Measurements from ENCODE around the gene ST6GAL1.
A peak's percentile ranks its signal among the peaks of the same experiment; 100 is the strongest.

ST6GAL1 gene

DNA sequence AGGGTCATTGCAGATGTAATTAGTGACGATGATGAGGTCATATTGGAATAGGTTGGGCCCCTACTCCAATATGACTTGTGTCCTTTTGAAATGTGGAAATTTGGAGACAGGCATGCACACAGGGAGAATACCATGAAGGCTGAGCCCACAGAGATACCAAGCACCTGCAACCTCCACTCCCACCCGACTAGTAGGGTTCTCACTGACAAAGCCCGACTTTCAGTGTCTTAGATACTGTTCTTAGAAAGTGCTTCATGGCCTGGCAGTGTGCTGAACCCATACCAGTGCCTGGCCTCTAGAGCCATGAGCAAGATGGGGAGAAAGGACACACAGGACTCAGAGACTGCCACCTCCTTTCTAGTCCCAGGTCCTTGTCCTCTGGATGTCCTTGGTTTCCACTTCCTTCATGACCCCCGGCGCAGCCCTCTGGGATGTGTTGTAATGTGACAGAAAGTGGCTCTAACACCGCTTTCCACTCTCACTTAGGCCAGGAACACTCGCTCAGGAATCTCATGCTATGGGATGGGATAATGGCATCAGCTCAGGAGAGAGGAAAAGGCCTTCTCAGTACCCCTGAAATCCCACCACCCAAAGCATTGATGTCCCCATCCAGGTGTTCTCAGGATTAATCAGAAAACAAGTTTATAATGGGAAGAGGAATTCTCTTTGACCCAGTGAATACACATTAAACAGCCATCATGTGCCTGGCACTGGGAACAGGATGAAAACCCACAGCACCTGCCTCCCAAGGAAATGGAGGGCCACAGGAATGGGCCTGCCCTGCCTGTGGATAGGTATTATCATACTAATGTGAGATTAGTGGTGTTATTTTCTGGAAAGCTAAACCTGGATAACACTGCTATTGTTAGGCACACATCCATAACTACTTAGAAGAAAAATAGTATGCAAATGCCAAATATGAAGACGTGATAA lies 149.0 kb downstream of the ST6GAL1 start:
- H3K4me1 Mint-ChIP-seq: no peaks in the 10 kb centered on the region
- no peak for DNase-seq (ENCODE audit: low spot score in 2 of 2)
- H3K27me3 Mint-ChIP-seq: no peaks in the 10 kb centered on the region
- H3K36me3 Mint-ChIP-seq (ENCODE audit: insufficient read depth): peaks cover 39% of the 10 kb centered on the region
- H3K27ac Mint-ChIP-seq (ENCODE audit: low read depth): no peak overlapping the region
- ATAC-seq (replicated peaks; ENCODE audit: extremely low read depth, poor library complexity, severe bottlenecking): no peak
- no peak overlapping the region for H3K4me3 Mint-ChIP-seq
- H3K9me3 Mint-ChIP-seq: no peaks in the 10 kb centered on the region

DNA sequence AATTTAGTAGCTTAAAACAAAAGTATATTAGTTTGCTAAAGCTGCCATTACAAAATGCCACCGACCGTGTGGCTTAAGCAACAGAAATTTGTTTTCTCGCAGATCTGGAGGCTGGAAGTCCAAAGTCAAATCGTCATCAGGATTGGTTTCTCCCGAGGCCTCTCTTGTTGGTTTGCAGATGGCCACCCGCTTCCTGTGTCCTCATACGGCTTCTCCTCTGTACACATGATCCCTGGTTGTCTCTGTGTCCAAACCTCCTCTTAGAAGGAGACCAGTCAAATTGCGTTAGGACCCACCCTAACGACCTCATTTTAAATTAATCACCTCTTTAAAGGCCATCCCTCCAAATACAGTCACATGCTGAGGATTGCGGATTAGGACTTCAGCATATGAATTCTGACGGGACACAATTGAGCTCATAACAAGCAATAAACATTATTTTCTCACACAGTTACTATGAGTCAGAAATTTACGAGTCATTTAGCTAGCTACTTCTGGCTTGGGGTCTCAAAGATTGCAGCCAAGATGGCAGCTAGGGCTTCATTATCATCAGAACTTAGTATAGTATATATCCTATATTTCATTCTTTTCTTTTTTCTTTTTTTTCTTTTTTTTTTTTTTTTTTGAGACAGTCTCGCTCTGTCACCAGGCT lies 150.6 kb downstream of the ST6GAL1 start:
- ATAC-seq (replicated peaks; ENCODE audit: extremely low read depth, poor library complexity, severe bottlenecking): no peak
- Mint-ChIP-seq H3K27ac (ENCODE audit: low read depth) (no peak overlapping the region), H3K4me3 (no peak overlapping the region), H3K36me3 (ENCODE audit: insufficient read depth) (peaks cover 32% of the 10 kb centered on the region), H3K9me3 (no peaks in the 10 kb centered on the region), H3K4me1 (no peaks in the 10 kb centered on the region), H3K27me3 (no peaks in the 10 kb centered on the region)
- no peak for DNase-seq (ENCODE audit: low spot score in 2 of 2)

DNA sequence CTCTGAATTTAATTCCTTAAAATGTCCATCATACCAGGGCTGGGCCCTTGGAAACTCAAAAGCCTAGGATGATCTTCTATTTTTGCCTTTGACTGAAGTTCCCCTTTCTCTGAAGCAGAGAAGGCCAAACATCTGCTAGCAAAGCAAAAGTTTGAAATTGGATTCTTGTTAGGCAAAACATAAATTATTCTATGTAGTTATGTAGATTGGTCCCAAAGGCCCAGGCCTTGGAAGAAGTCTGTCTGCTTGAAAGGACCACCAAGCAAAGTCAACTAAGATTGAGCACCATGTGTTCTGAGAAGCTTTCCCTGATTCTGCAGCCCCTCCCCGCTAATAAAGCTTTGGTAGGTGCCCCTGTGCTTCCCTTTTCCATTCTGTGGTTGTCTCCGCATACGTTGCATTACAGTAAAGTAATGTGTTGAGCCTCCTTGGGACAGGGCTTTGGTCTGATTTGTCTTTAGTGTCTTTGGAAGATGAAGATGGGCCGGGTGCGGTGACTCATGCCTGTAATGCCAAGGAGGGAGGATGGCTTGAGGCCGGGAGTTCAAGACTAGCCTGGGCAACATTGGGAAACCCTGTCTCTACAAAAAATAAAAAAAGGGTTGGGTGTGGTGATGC lies 152.5 kb downstream of the ST6GAL1 start:
- DNase-seq (ENCODE audit: low spot score in 2 of 2) (no peak), ATAC-seq (replicated peaks; ENCODE audit: extremely low read depth, poor library complexity, severe bottlenecking) (no peak)
- no peaks in the 10 kb centered on the region for H3K27me3 Mint-ChIP-seq
- no peaks in the 10 kb centered on the region for H3K4me1 Mint-ChIP-seq
- H3K36me3 Mint-ChIP-seq (ENCODE audit: insufficient read depth): peaks cover 17% of the 10 kb centered on the region
- no peak overlapping the region for H3K4me3 Mint-ChIP-seq
- H3K9me3 Mint-ChIP-seq: peaks cover 5% of the 10 kb centered on the region
- no peak overlapping the region for H3K27ac Mint-ChIP-seq (ENCODE audit: low read depth)

DNA sequence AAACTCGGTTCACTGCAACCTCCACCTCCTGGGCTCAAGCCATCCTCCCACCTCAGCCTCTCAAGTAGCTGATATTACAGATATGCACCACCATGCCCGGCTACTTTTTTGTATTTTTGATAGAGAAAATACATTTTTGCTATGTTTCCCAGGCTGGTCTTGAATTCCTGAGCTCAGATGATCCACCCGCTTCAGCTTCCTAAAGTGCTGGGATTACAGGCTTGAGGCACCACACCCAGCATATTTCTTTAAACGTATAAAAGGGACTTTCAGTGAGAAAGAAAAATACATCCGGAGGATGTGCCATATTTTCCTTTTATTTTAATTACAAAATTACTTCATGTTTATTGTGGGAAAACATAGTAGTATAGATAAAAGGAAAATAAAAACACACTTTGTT lies 153.8 kb downstream of the ST6GAL1 start:
- DNase-seq (ENCODE audit: low spot score in 2 of 2) (no peak), ATAC-seq (replicated peaks; ENCODE audit: extremely low read depth, poor library complexity, severe bottlenecking) (no peak)
- Mint-ChIP-seq H3K36me3 (ENCODE audit: insufficient read depth) (peaks cover 11% of the 10 kb centered on the region), H3K27me3 (no peaks in the 10 kb centered on the region), H3K9me3 (peaks cover 11% of the 10 kb centered on the region), H3K4me1 (no peaks in the 10 kb centered on the region), H3K27ac (ENCODE audit: low read depth) (peak overlapping the region; percentile 53), H3K4me3 (no peak overlapping the region)

DNA sequence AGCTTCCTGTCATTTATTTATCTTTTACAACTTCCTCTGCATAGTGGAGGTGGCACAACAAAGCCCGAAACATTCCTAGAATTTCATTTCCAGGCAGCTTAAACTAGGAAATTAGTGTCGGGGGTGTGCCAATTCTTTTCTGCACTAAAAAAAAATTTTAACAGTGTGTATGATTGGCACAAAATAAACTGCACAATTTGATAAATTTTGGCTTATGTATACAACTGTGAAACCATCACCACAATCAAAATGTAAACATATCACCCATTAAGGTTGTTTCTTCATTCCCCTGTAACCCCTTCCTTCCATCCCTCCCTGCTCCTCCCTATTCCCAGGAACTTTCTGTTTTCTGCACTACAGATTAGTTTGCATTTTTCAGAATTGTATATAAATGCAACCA lies 154.3 kb downstream of the ST6GAL1 start:
- Mint-ChIP-seq H3K27me3 (no peaks in the 10 kb centered on the region), H3K4me3 (no peak overlapping the region), H3K27ac (ENCODE audit: low read depth) (peak overlapping the region; percentile 53), H3K9me3 (peaks cover 11% of the 10 kb centered on the region), H3K36me3 (ENCODE audit: insufficient read depth) (peaks cover 8% of the 10 kb centered on the region), H3K4me1 (no peaks in the 10 kb centered on the region)
- DNase-seq (ENCODE audit: low spot score in 2 of 2): no peak
- ATAC-seq (replicated peaks; ENCODE audit: extremely low read depth, poor library complexity, severe bottlenecking): no peak

DNA sequence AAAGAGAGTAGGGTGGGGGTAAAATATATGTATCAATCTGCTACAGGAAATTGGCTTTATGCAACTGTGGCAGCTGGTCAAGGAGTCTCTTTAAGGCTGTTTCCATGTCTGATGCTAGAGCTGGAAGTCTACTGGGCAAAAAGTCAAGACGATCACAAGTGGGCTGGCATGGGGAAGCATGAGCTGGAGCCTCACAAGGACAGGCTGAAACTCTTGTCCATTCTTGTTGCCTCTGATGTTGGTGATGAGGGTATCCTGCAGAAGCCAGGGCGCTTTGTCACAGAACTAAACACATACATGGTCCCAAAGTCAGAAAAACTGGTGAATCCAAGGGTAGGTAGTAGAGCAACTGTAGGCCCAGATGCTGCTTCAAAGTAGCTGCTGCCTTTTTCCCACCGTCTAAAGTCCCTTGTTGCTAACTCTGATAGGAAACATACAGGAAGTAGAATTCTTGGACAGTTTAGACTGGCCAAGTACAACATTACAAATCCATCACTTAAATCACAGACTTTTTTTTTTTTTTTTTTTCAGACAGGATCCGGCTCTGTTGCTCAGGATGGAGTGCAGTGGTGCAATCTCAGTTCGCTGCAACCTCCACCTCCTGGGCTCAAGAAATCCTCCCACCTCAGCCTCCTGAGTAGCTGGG lies 154.8 kb downstream of the ST6GAL1 start:
- H3K4me3 Mint-ChIP-seq: no peak overlapping the region
- H3K36me3 Mint-ChIP-seq (ENCODE audit: insufficient read depth): peaks cover 6% of the 10 kb centered on the region
- H3K27me3 Mint-ChIP-seq: no peaks in the 10 kb centered on the region
- DNase-seq (ENCODE audit: low spot score in 2 of 2) (no peak), ATAC-seq (replicated peaks; ENCODE audit: extremely low read depth, poor library complexity, severe bottlenecking) (no peak)
- no peaks in the 10 kb centered on the region for H3K4me1 Mint-ChIP-seq
- H3K27ac Mint-ChIP-seq (ENCODE audit: low read depth): peak overlapping the region; percentile 13
- peaks cover 11% of the 10 kb centered on the region for H3K9me3 Mint-ChIP-seq

DNA sequence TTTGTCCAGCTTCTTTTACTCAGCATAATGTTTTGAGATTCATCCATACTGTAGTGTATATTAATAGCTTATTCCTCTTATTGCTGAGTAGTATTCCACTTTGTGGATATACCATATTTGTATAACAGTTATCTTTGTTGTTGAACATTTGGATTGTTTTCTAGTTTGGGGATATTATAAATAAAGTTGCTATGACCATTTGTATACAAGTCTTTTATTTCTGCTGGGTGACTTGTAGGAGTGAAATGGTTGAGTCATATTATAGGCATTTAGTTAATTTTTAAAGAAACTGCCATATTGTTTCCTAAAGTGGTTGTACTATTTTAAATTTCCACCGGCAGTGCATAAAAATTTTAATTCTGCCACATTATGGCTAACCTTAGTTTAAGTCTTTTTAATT lies 155.6 kb downstream of the ST6GAL1 start:
- ATAC-seq (replicated peaks; ENCODE audit: extremely low read depth, poor library complexity, severe bottlenecking) (no peak), DNase-seq (ENCODE audit: low spot score in 2 of 2) (no peak)
- Mint-ChIP-seq H3K27ac (ENCODE audit: low read depth) (no peak overlapping the region), H3K4me3 (no peak overlapping the region), H3K9me3 (peaks cover 11% of the 10 kb centered on the region), H3K27me3 (no peaks in the 10 kb centered on the region), H3K4me1 (no peaks in the 10 kb centered on the region), H3K36me3 (ENCODE audit: insufficient read depth) (peaks cover 6% of the 10 kb centered on the region)

DNA sequence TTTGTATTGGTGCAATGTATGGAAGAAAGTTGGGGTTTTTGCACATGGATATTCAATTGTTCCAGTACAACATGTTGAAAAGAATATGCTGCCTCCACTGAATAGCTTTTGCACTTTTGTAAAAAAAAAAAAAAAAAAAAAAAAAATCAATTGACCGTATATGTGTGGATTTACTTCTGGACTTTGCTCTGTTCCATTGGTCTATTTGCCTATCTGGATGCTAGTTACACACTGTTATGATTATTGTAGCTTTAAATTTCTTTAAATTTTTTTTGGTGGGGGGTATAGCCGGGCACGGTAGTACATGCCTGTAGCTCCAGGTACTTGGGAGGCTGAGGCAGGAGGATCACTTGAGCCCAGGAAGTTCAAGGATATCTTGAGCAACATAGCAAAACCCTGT lies 156.5 kb downstream of the ST6GAL1 start:
- Mint-ChIP-seq H3K36me3 (ENCODE audit: insufficient read depth) (peaks cover 4% of the 10 kb centered on the region), H3K4me1 (no peaks in the 10 kb centered on the region), H3K4me3 (no peak overlapping the region), H3K27ac (ENCODE audit: low read depth) (no peak overlapping the region), H3K27me3 (no peaks in the 10 kb centered on the region), H3K9me3 (peaks cover 11% of the 10 kb centered on the region)
- DNase-seq (ENCODE audit: low spot score in 2 of 2): no peak
- no peak for ATAC-seq (replicated peaks; ENCODE audit: extremely low read depth, poor library complexity, severe bottlenecking)

DNA sequence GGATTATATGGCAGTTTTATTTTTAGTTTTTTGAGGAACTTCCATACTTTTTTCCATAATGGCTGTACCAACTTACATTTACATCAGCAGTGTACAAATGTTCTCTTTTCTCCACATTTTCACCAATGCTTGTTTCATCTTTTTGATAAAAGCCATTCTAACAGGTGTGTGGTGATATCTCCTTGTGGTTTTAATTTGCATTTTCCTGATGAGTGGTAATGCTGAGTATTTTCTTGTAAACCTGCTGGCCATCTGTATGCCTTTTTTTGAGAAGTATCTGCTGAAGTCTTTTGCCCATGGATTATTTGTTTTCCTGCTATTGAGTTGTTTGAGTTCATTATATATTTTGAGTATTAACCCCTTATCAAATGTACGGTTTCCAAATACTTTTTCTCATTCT lies 158.4 kb downstream of the ST6GAL1 start:
- Mint-ChIP-seq H3K4me3 (no peak overlapping the region), H3K27me3 (no peaks in the 10 kb centered on the region), H3K9me3 (peaks cover 11% of the 10 kb centered on the region)

DNA sequence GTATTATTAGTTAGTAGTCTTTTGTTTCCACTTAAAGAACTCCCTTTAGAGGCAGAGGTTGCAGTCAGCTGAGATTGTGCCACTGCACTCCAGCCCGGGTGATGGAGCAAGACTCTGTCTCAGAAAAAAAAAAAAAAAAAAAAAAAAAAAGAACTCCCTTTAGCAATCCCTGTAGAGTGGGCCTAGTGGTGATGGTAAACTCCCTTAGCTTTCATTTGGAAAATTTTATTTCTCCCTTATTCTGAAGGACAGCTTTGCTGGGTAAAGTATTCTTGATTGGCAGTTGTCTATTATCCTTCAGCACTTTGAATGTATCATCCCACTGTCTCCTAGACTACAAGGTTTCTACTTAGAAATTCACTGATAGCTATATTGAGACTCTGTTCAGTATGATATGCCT lies 163.0 kb downstream of the ST6GAL1 start:
- no peaks in the 10 kb centered on the region for H3K27me3 Mint-ChIP-seq
- no peak for ATAC-seq (replicated peaks; ENCODE audit: extremely low read depth, poor library complexity, severe bottlenecking)
- H3K9me3 Mint-ChIP-seq: peaks cover 1% of the 10 kb centered on the region
- peaks cover 6% of the 10 kb centered on the region for H3K4me1 Mint-ChIP-seq
- no peak overlapping the region for H3K4me3 Mint-ChIP-seq
- no peak for DNase-seq (ENCODE audit: low spot score in 2 of 2)
- H3K27ac Mint-ChIP-seq (ENCODE audit: low read depth): no peak overlapping the region
- no peaks in the 10 kb centered on the region for H3K36me3 Mint-ChIP-seq (ENCODE audit: insufficient read depth)

More for the DNA sequence above, 158.4 kb downstream of the ST6GAL1 start:
- Mint-ChIP-seq H3K4me1 (no peaks in the 10 kb centered on the region), H3K36me3 (ENCODE audit: insufficient read depth) (no peaks in the 10 kb centered on the region), H3K27ac (ENCODE audit: low read depth) (no peak overlapping the region)
- no peak for DNase-seq (ENCODE audit: low spot score in 2 of 2)
- ATAC-seq (replicated peaks; ENCODE audit: extremely low read depth, poor library complexity, severe bottlenecking): no peak

DNA sequence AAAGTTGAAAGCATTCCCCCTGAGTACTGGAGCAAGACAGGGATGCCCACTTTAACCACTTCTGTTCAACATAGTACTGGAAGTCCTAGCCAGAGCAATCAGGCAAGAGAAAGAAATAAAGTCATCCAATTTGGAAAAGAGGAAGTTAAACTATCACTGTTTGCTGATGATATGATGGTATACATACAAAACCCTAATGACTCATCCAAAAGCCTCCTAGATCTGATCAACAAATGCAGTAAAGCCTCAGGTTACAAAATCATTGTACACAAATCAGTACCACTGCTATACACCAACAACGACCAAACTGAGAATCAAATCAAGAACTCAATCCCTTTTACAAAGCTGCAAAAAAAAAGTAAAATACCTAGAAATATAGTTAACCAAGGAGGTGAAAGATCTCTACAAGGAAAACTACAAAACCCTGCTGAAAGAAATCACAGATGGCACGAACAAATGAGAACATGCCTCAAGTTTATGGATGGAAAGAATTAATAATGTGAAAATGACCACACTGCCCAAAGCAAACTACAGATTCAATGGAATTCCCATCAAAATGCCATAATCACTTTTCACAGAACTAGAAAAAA lies 168.7 kb downstream of the ST6GAL1 start:
- H3K9me3 Mint-ChIP-seq: no peaks in the 10 kb centered on the region
- peaks cover 2% of the 10 kb centered on the region for H3K36me3 Mint-ChIP-seq (ENCODE audit: insufficient read depth)
- peaks cover 21% of the 10 kb centered on the region for H3K4me1 Mint-ChIP-seq
- ATAC-seq (replicated peaks; ENCODE audit: extremely low read depth, poor library complexity, severe bottlenecking): no peak
- no peak overlapping the region for H3K4me3 Mint-ChIP-seq
- no peak for DNase-seq (ENCODE audit: low spot score in 2 of 2)
- H3K27ac Mint-ChIP-seq (ENCODE audit: low read depth): no peak overlapping the region
- no peaks in the 10 kb centered on the region for H3K27me3 Mint-ChIP-seq
